Chondrocyte (in vitro differentiated cells): ENCODE results near the gene HSPA2. TPM values are rescaled to one million over a fixed set of nuclear protein-coding genes. Genes with fewer than 3 reads are reported as not detected.

Experiments
- DNase-seq: peaks from one replicate; pipeline ENCODE4 v3.0.0; 2021; ENCODE audit warnings: mixed read lengths, low spot score
- H3K27ac Mint-ChIP-seq: one replicate; pipeline ENCODE4 v1.8.0; 2021; ENCODE audit warnings: mild to moderate bottlenecking, moderate library complexity, mixed read lengths; ENCODE audit not compliant: unreplicated experiment
- H3K27me3 Mint-ChIP-seq: 2 replicates; pipeline ENCODE4 v1.8.0; 2021; ENCODE audit warnings: low read depth, mixed read lengths
- H3K36me3 Mint-ChIP-seq: 2 replicates; pipeline ENCODE4 v1.8.0; 2021; ENCODE audit warnings: low read depth, mixed read lengths
- H3K4me1 Mint-ChIP-seq: 2 replicates; pipeline ENCODE4 v1.8.0; 2021; ENCODE audit warnings: low read depth, mild to moderate bottlenecking, mixed read lengths
- H3K4me3 Mint-ChIP-seq: one replicate; pipeline ENCODE4 v1.8.0; 2021; ENCODE audit warnings: mild to moderate bottlenecking, moderate library complexity, mixed read lengths; ENCODE audit not compliant: unreplicated experiment
- H3K9me3 Mint-ChIP-seq: 2 replicates; pipeline ENCODE4 v1.8.0; 2021; ENCODE audit warnings: low read depth, mixed read lengths
- CTCF ChIP-seq: fragments of 200-600 bp; sonication (generic); IDR thresholded peaks from 2 replicates; pipeline ENCODE4 v1.5.0; 2021; ENCODE audit warnings: antibody characterized with exemption, mild to moderate bottlenecking, moderate library complexity
- total RNA-seq: library from RNA; stranded (reverse); gene quantifications from 3 replicates; pipeline ENCODE4 v1.2.1, GENCODE V29; 2021

Gene HSPA2
- total RNA-seq, 1 donor from 2014 or later: 1.7 TPM

GRCh38 chr14:64508215-64508776 lies 32.2 kb upstream of the HSPA2 start:
- Mint-ChIP-seq H3K4me1 (peaks cover 73% of the 10 kb centered on the region), H3K9me3 (no peaks in the 10 kb centered on the region), H3K27me3 (no peaks in the 10 kb centered on the region), H3K4me3 (no peak overlapping the region), H3K36me3 (peaks cover 2% of the 10 kb centered on the region), H3K27ac (peak overlapping the region; percentile 62)
- no peak for DNase-seq
- no peak for TF ChIP-seq CTCF

GRCh38 chr14:64509036-64509435 lies 31.5 kb upstream of the HSPA2 start:
- H3K4me3 Mint-ChIP-seq: no peak overlapping the region
- DNase-seq: no peak

GRCh38 chr14:64510825-64511671 lies 29.5 kb upstream of the HSPA2 start:
- H3K27ac Mint-ChIP-seq: peak overlapping the region; percentile 68
- no peaks in the 10 kb centered on the region for H3K9me3 Mint-ChIP-seq

More at GRCh38 chr14:64509036-64509435, 31.5 kb upstream of the HSPA2 start:
- H3K27me3 Mint-ChIP-seq: no peaks in the 10 kb centered on the region
- no peak for TF ChIP-seq CTCF
- H3K36me3 Mint-ChIP-seq: peaks cover 2% of the 10 kb centered on the region
- peaks cover 75% of the 10 kb centered on the region for H3K4me1 Mint-ChIP-seq
- no peaks in the 10 kb centered on the region for H3K9me3 Mint-ChIP-seq
- peak overlapping the region; percentile 67 for H3K27ac Mint-ChIP-seq

GRCh38 chr14:64513271-64513670 lies 27.3 kb upstream of the HSPA2 start:
- no peak overlapping the region for H3K27ac Mint-ChIP-seq
- H3K9me3 Mint-ChIP-seq: no peaks in the 10 kb centered on the region
- peaks cover 65% of the 10 kb centered on the region for H3K4me1 Mint-ChIP-seq
- H3K27me3 Mint-ChIP-seq: no peaks in the 10 kb centered on the region
- TF ChIP-seq CTCF: no peak
- DNase-seq: no peak
- H3K36me3 Mint-ChIP-seq: no peaks in the 10 kb centered on the region
- H3K4me3 Mint-ChIP-seq: no peak overlapping the region

More at GRCh38 chr14:64510825-64511671, 29.5 kb upstream of the HSPA2 start:
- Mint-ChIP-seq H3K36me3 (peaks cover 2% of the 10 kb centered on the region), H3K27me3 (no peaks in the 10 kb centered on the region), H3K4me3 (no peak overlapping the region), H3K4me1 (peaks cover 77% of the 10 kb centered on the region)
- peak; percentile 92 for TF ChIP-seq CTCF
- no peak for DNase-seq

- Mint-ChIP-seq H3K9me3 (no peaks in the 10 kb centered on the region), H3K4me1 (peaks cover 51% of the 10 kb centered on the region), H3K27ac (no peak overlapping the region), H3K27me3 (no peaks in the 10 kb centered on the region), H3K36me3 (no peaks in the 10 kb centered on the region), H3K4me3 (no peak overlapping the region)
- TF ChIP-seq CTCF: no peak
- DNase-seq: no peak
Measured at GRCh38 chr14:64515053-64515452, 25.5 kb upstream of the HSPA2 start.
